T-cell (primary cell): Measurements from ENCODE around the gene NRK. TPM values are rescaled to one million over a fixed set of nuclear protein-coding genes. Genes with fewer than 3 reads are reported as not detected.

Experiments
- total RNA-seq, 35 experiments: library from RNA in 6 of 35; stranded (reverse) in 6 of 35; fragments of 120-200 nt in 1 of 35; gene quantifications; one replicate each; pipeline versions ENCODE4 v1.2.1 to v1.2.4 and lab custom pipeline; 2013 to 2026

Gene NRK
- total RNA-seq, 5 donors from 2014 or later (not counting 1 experiment from before 2014, with no cell fraction given): 0.12 to 0.13 TPM; not detected in 3

Other genes with a start within 250 kb of the NRK start
- gene SERPINA7, start 216.2 kb downstream of the NRK start, total RNA-seq: under 1 TPM in 1 of 5 donors, not detected in 4; 0.16 TPM